Heart right ventricle (tissue), 16 donors: ENCODE data around the gene NCBP3. TPM values are rescaled to one million over a fixed set of nuclear protein-coding genes. Genes with fewer than 3 reads are reported as not detected.
A peak's percentile ranks its signal among the peaks of the same experiment; 100 is the strongest.

Experiments used
- ATAC-seq, 8 donors: fragments of 200-7000 bp; cut with Tn5 transposase; one replicate each; pipeline ENCODE4 v1.9.1; 2020; ENCODE audit warnings: mild to moderate bottlenecking in 8 of 8, moderate library complexity in 8 of 8, moderate number of reproducible peaks in 1 of 8
- DNase-seq, 2 donors: peaks; one replicate each; pipeline ENCODE4 v3.0.0-alpha.2; 2020
- H3K27ac ChIP-seq, 10 donors: fragments of 200-600 bp; sonication (generic) in 2 of 10; one replicate each; pipeline versions ENCODE4 v1.5.0 to v1.8.0; 2020 to 2022; ENCODE audit warnings: mild to moderate bottlenecking in 3 of 10
- H3K27me3 ChIP-seq, 7 donors: fragments of 200-600 bp; one replicate each; pipeline ENCODE4 v1.8.0; 2021 to 2022; ENCODE audit warnings: mild to moderate bottlenecking in 2 of 7
- H3K36me3 ChIP-seq, 9 donors: fragments of 200-600 bp; sonication (generic) in 1 of 9; one replicate each; pipeline versions ENCODE4 v1.5.0 to v1.8.0; 2020 to 2022; ENCODE audit warnings: mild to moderate bottlenecking in 2 of 9
- H3K4me1 ChIP-seq, 9 donors: fragments of 200-600 bp; sonication (generic) in 1 of 9; one replicate each; pipeline versions ENCODE4 v1.5.0 to v1.8.0; 2020 to 2022; ENCODE audit warnings: mild to moderate bottlenecking in 4 of 9
- H3K4me3 ChIP-seq, 10 donors: fragments of 200-600 bp; sonication (generic) in 2 of 10; one replicate each; pipeline versions ENCODE4 v1.5.0 to v1.8.0; 2020 to 2022; ENCODE audit warnings: mild to moderate bottlenecking in 7 of 10, moderate library complexity in 2 of 10
- H3K9me3 ChIP-seq, 11 donors: fragments of 200-600 bp in 10 of 11; sonication (generic) in 2 of 11; one replicate each; pipeline versions ENCODE4 v1.5.0 to v1.8.0; 2013 to 2022; ENCODE audit warnings: mild to moderate bottlenecking in 2 of 11, control low read depth in 1 of 11, moderate library complexity in 1 of 11
- WGBS, 2 donors: extraction: QIAGEN DNeasy Blood & Tissue Kit; methylation state at CpG; one replicate each; pipeline ENCODE4 v1.1.7; 2013; ENCODE audit warnings: inconsistent platforms in 1 of 2; 5-methylcytosine and 5-hydroxymethylcytosine counted together
- intact Hi-C, 10 donors: fragments of 100-400 bp; cut with DNase I; formaldehyde crosslinking; loops; one replicate each; pipeline versions ENCODE4 v1.11.1 to v1.14.2; 2022
- polyA plus RNA-seq, 2 donors: library from polyadenylated mRNA; stranded (reverse); fragments of 200-250 nt; gene quantifications; one replicate each; pipeline ENCODE4 v1.2.3, GENCODE V29; 2013
- total RNA-seq, 10 donors: library from RNA; stranded (reverse); fragmentation: NEBNext Ultra II Directional in 3 of 10; extraction: Animal tissue kit (Norgen Biotek cat#: 25700) in 3 of 10; gene quantifications; one replicate each; pipeline versions ENCODE4 v1.2.1 to v1.2.4, GENCODE V29; 2021 to 2023
- TF ChIP-seq, protein P1 (sequence below), 9 donors: fragments of 200-600 bp; sonication (generic) in 2 of 9; IDR thresholded peaks; one replicate each; pipeline versions ENCODE4 v1.5.0 to v1.8.0; 2021 to 2022; ENCODE audit warnings: antibody characterized with exemption in 9 of 9, mild to moderate bottlenecking in 5 of 9, moderate library complexity in 1 of 9
- donor health status: Arrhythmogenic right ventricular cardiomyopathy.
- donor health status: ischemic (EF 13 %, LVEDD 7.1; RV severe dilation, severe dysfunction).
- donor health status: healthy with polysubstance abuse.
- donor health status: DM: no; HTN: yes; CAD: no.
- donor health status: DM: no; HTN: no; CAD: no.
- donor health status: ischemic (EF 25% LVEDD 6.9; RV normal size, moderate dysfunction).
- donor health status: ischemic (EF 25% LVEDD 5.7; RV mildly dilated, moderate dysfunction).
- donor health status: healthy.
- donor health status: DM: yes; HTN: yes; CAD: no.
- donor health status: Ischemic cardiomyopathy.
- donor health status: ischemic (EF 35%, LVEDD 5.7; RV mildly dilated, moderate dysfunction).
- donor health status: nonischemic (EF 11% LVEDD 7.7; RV severe dilation, severe dysfunction).
- donor health status: DM: yes; HTN: yes; CAD: no.
- donor health status: PGD.
- donor health status: ischemic (EF 29% LVEDD 5.4; RV normal size, mild dysfunction).
- donor health status: nonischemic (EF 23%, LVEDD 6.1; RV moderate dilation, normal function).

The NCBP3 gene
- total and polyA plus RNA-seq, 12 donors = 7.3 to 30.9 (median 21.0) TPM

DNA sequence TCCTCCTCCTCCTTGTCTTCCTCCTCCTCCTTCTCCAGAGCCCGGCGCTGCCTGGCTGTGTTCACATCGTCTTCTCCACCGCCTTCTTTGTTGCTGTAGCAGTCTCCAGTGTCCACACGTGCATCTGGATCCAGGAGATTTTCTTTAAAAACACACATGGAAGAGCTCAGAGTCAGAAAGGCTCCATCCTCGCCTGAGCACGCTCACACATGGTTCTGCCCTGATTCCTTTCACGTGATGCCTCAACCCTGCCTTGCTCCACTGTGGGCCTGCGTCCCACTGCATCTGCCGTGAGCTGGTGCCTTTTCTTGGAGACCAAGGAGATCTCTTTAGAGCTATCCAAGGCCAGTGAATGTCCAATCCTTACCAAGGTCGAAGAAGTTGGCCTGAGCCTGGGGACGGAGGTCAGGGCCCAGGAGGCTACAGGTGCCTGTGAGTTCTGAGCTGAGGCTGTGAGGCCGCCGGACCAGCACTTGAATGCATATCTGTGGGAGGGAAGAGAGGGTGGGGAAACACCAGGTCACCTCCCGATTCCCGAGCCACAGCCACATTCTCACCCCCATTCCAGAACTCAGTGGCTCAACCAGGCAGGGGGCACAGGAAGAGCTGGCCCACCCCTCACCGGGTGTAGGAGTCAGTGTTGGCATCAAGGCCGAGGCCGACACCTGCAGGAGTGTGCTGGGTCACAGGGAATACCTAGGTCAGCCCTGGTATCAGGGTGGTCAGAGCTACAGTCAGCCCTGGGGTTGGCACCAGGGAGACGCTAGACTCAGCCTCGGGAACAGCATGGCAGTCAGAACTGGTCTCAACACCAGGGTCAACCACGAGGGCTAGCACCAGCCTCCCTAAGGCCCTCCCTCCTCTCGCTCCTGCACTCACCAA, 84.8 kb downstream of the NCBP3 start:
- Histone ChIP-seq H3K36me3 (no peaks in the 10 kb centered on the region), H3K4me1 (peaks cover 0 to 10% (median 0%) of the 10 kb centered on the region in 9 donors), H3K9me3 (peaks cover 0 to 16% (median 2%) of the 10 kb centered on the region in 11 donors), H3K27ac (no peak overlapping the region), H3K4me3 (no peak overlapping the region), H3K27me3 (no peaks in the 10 kb centered on the region)
- intact Hi-C loops = no loop called here
- TF ChIP-seq, protein P1, sequence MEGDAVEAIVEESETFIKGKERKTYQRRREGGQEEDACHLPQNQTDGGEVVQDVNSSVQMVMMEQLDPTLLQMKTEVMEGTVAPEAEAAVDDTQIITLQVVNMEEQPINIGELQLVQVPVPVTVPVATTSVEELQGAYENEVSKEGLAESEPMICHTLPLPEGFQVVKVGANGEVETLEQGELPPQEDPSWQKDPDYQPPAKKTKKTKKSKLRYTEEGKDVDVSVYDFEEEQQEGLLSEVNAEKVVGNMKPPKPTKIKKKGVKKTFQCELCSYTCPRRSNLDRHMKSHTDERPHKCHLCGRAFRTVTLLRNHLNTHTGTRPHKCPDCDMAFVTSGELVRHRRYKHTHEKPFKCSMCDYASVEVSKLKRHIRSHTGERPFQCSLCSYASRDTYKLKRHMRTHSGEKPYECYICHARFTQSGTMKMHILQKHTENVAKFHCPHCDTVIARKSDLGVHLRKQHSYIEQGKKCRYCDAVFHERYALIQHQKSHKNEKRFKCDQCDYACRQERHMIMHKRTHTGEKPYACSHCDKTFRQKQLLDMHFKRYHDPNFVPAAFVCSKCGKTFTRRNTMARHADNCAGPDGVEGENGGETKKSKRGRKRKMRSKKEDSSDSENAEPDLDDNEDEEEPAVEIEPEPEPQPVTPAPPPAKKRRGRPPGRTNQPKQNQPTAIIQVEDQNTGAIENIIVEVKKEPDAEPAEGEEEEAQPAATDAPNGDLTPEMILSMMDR (IDR thresholded peaks at IDR 0.05) = no peak
- 84 to 86% methylated on average over 23 of the region's 23 CpGs for WGBS, 2 donors
- ATAC-seq (no peak), DNase-seq (no peak)

DNA sequence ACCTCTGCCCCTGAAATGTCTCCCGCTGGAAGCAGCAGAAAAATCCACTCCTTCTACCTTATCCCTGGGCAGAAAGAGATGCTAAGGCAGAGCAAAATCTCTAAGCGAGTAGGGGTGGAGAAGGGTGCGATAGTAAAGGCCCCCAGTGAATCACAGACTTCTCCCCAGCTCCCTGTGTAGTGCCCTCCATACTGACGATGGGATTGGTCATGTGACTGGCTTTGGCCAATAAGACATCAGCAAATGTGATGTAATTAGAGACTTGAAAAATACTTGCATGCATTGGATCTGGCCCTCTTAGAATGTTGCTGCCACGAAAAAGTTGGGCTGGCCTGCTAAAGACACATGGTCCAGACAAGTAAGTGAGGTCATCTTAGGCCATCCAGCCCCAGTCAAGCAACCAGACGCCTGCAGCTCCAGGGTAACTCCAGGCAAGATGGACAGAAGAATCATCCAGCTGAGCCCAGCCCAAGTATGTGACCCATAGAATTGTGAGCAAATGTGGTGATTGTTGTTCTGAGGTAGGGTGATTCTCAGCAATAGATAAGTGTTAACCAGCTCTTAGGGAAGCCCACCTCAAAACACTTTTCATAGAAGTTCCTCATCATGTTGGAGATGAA, 86.3 kb downstream of the NCBP3 start:
- DNase-seq (no peak), ATAC-seq (no peak)
- no peak overlapping the region for H3K4me3 ChIP-seq
- 83% methylated on average over 6 of the region's 6 CpGs for WGBS, 2 donors
- no peaks in the 10 kb centered on the region for H3K36me3 ChIP-seq
- H3K27ac ChIP-seq = no peak overlapping the region
- intact Hi-C loops = no loop called here
- peaks cover 0 to 10% (median 4%) of the 10 kb centered on the region in 7 donors for H3K27me3 ChIP-seq
- H3K4me1 ChIP-seq = peaks cover 0 to 4% (median 0%) of the 10 kb centered on the region in 9 donors
- H3K9me3 ChIP-seq = peaks cover 0 to 13% (median 2%) of the 10 kb centered on the region in 11 donors
- TF ChIP-seq, protein P1 (IDR thresholded peaks at IDR 0.05) = no peak

DNA sequence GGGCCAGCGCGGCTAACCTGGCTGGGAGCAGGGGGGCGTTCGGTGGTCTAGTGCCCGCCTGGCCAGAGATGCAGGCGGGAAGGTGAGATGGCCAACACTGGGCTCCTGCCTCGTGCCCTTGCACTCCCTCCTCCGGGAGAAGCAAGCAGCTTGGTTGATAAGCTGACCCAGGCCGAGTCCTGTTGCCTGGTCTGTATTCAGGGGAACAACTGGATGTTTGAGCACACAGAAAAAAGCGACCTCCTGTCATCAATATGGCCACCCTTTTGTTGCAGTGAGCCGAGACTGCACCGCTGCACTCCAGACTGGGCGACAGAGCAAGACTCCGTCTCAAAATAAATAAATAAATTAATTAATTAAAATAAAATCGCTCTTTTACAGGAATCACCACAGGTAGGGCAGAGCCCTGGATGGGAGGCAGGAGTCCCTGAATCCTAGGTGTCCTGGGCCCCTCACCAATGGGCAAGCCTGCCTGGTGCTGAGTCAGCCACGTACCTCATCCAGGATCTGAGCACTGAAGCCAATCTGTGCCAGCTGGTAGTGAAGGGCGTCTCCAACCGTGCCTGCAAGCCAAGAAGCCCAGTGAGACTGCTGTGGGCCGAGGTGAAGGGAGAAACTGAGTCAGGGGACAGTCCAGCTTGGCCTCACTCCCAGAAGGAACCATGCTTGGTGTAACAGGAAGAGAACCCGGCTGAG, 90.6 kb downstream of the NCBP3 start:
- peaks cover 0 to 4% (median 0%) of the 10 kb centered on the region in 9 donors for H3K4me1 ChIP-seq
- TF ChIP-seq, protein P1 (IDR thresholded peaks at IDR 0.05) = no peak
- H3K4me3 ChIP-seq = peak overlapping the region in 2 of 10 donors; percentile 20 to 37
- WGBS, 2 donors = 53 to 54% methylated on average over 20 of the region's 20 CpGs
- intact Hi-C loops = no loop called here
- ATAC-seq = peak in 1 of 8 donors; percentile 4
- H3K9me3 ChIP-seq = peaks cover 0 to 13% (median 2%) of the 10 kb centered on the region in 11 donors
- peaks cover 0 to 42% (median 9%) of the 10 kb centered on the region in 7 donors for H3K27me3 ChIP-seq
- no peak for DNase-seq
- peak overlapping the region in 1 of 10 donors; percentile 44 for H3K27ac ChIP-seq
- no peaks in the 10 kb centered on the region for H3K36me3 ChIP-seq
